Stomach smooth muscle (tissue), 2 donors: ENCODE results near the gene MIOS.

Experiments used
- H3K27ac ChIP-seq: one replicate; pipeline ENCODE4 v1.7.0; 2013; ENCODE audit warnings: mild to moderate bottlenecking, low read length, inconsistent platforms
- H3K27me3 ChIP-seq, 2 donors: one replicate each; pipeline ENCODE4 v1.7.0; 2013; ENCODE audit warnings: low read length in 2 of 2; ENCODE audit not compliant: insufficient read depth in 2 of 2, control insufficient read depth in 1 of 2
- H3K36me3 ChIP-seq, 2 donors: one replicate each; pipeline ENCODE4 v1.7.0; 2013; ENCODE audit warnings: low read length in 2 of 2; ENCODE audit not compliant: control insufficient read depth in 2 of 2, insufficient read depth in 2 of 2
- H3K4me1 ChIP-seq: one replicate; pipeline ENCODE4 v1.7.0; 2013; ENCODE audit warnings: low read length; ENCODE audit not compliant: control insufficient read depth, insufficient read depth
- H3K4me3 ChIP-seq, 2 donors: one replicate each; pipeline ENCODE4 v1.7.0; 2013; ENCODE audit warnings: low read length in 2 of 2
- H3K9ac ChIP-seq, 2 donors: one replicate each; pipeline ENCODE4 v1.7.0; 2013; ENCODE audit warnings: low read length in 2 of 2, mild to moderate bottlenecking in 1 of 2
- H3K9me3 ChIP-seq, 2 donors: one replicate each; pipeline ENCODE4 v1.7.0; 2013; ENCODE audit warnings: low read length in 2 of 2; ENCODE audit not compliant: control insufficient read depth in 2 of 2
- donor health status: healthy.
- donor health status: Pancreatic carcinoma.

The MIOS gene

GRCh38 chr7:7618410-7618809 lies 51.7 kb downstream of the MIOS start:
- no peaks in the 10 kb centered on the region for H3K36me3 ChIP-seq
- no peaks in the 10 kb centered on the region for H3K9me3 ChIP-seq
- no peaks in the 10 kb centered on the region for H3K4me1 ChIP-seq
- no peak overlapping the region for H3K27ac ChIP-seq
- H3K9ac ChIP-seq = no peak overlapping the region
- no peak overlapping the region for H3K4me3 ChIP-seq
- no peaks in the 10 kb centered on the region for H3K27me3 ChIP-seq

- Histone ChIP-seq H3K4me1 (no peaks in the 10 kb centered on the region), H3K9ac (no peak overlapping the region), H3K27ac (no peak overlapping the region), H3K36me3 (no peaks in the 10 kb centered on the region), H3K9me3 (no peaks in the 10 kb centered on the region), H3K4me3 (no peak overlapping the region), H3K27me3 (no peaks in the 10 kb centered on the region)
Observed at GRCh38 chr7:7620236-7620635, 53.6 kb downstream of the MIOS start.

- Histone ChIP-seq H3K9me3 (no peaks in the 10 kb centered on the region), H3K9ac (no peak overlapping the region), H3K27ac (no peak overlapping the region), H3K4me1 (no peaks in the 10 kb centered on the region), H3K27me3 (no peaks in the 10 kb centered on the region), H3K36me3 (no peaks in the 10 kb centered on the region), H3K4me3 (no peak overlapping the region)
Observed at GRCh38 chr7:7620644-7621210, 54.0 kb downstream of the MIOS start.

- H3K27ac ChIP-seq = no peak overlapping the region
- peaks cover 0 to 2% of the 10 kb centered on the region in 2 donors for H3K9me3 ChIP-seq
- no peaks in the 10 kb centered on the region for H3K27me3 ChIP-seq
- no peaks in the 10 kb centered on the region for H3K36me3 ChIP-seq
- H3K4me3 ChIP-seq = no peak overlapping the region
- H3K9ac ChIP-seq = no peak overlapping the region
- H3K4me1 ChIP-seq = no peaks in the 10 kb centered on the region
Observed at GRCh38 chr7:7628476-7628875, 61.8 kb downstream of the MIOS start.

- H3K9ac ChIP-seq = no peak overlapping the region
- H3K4me3 ChIP-seq = no peak overlapping the region
- H3K36me3 ChIP-seq = no peaks in the 10 kb centered on the region
- H3K4me1 ChIP-seq = no peaks in the 10 kb centered on the region
- H3K27ac ChIP-seq = no peak overlapping the region
- H3K27me3 ChIP-seq = no peaks in the 10 kb centered on the region
- H3K9me3 ChIP-seq = peaks cover 0 to 2% of the 10 kb centered on the region in 2 donors
Observed at GRCh38 chr7:7630626-7631329, 64.1 kb downstream of the MIOS start.

GRCh38 chr7:7639421-7639820 lies 72.7 kb downstream of the MIOS start:
- no peaks in the 10 kb centered on the region for H3K36me3 ChIP-seq
- H3K9me3 ChIP-seq = no peaks in the 10 kb centered on the region
- peak overlapping the region in 1 of 2 donors; percentile 81 for H3K9ac ChIP-seq
- H3K27me3 ChIP-seq = no peaks in the 10 kb centered on the region
- H3K4me3 ChIP-seq = peak overlapping the region; percentile 96 to 97
- no peak overlapping the region for H3K27ac ChIP-seq
- no peaks in the 10 kb centered on the region for H3K4me1 ChIP-seq

GRCh38 chr7:7639847-7640220 lies 73.2 kb downstream of the MIOS start:
- peak overlapping the region; percentile 74 to 81 for H3K9ac ChIP-seq
- no peaks in the 10 kb centered on the region for H3K4me1 ChIP-seq
- H3K27me3 ChIP-seq = no peaks in the 10 kb centered on the region
- H3K27ac ChIP-seq = peak overlapping the region; percentile 80
- peak overlapping the region; percentile 96 to 97 for H3K4me3 ChIP-seq
- no peaks in the 10 kb centered on the region for H3K36me3 ChIP-seq
- no peaks in the 10 kb centered on the region for H3K9me3 ChIP-seq

- H3K4me1 ChIP-seq = no peaks in the 10 kb centered on the region
- H3K4me3 ChIP-seq = peak within 1 kb of the TSS; percentile 96 to 97
- no peaks in the 10 kb centered on the region for H3K27me3 ChIP-seq
- H3K36me3 ChIP-seq = no peaks in the 10 kb centered on the region
- no peaks in the 10 kb centered on the region for H3K9me3 ChIP-seq
- peak within 1 kb of the TSS; percentile 80 for H3K27ac ChIP-seq
- peak within 1 kb of the TSS; percentile 85 to 90 for H3K9ac ChIP-seq
Observed at GRCh38 chr7:7640221-7641128, 73.8 kb downstream of the MIOS start, which contains the start of gene UMAD1. UMAD1 (plus strand) TSS chr7:7640752; CDS start chr7:7673372, 32,620 bp downstream.

- Histone ChIP-seq H3K4me3 (peak overlapping the region; percentile 96 to 97), H3K36me3 (no peaks in the 10 kb centered on the region), H3K27ac (peak overlapping the region; percentile 80), H3K9me3 (no peaks in the 10 kb centered on the region), H3K9ac (peak overlapping the region; percentile 85 to 90), H3K27me3 (no peaks in the 10 kb centered on the region), H3K4me1 (no peaks in the 10 kb centered on the region)
Observed at GRCh38 chr7:7641129-7641663, 74.5 kb downstream of the MIOS start.

GRCh38 chr7:7642081-7642480 lies 75.4 kb downstream of the MIOS start:
- Histone ChIP-seq H3K4me3 (peak overlapping the region in 1 of 2 donors; percentile 97), H3K4me1 (no peaks in the 10 kb centered on the region), H3K9ac (no peak overlapping the region), H3K27ac (no peak overlapping the region), H3K36me3 (no peaks in the 10 kb centered on the region), H3K9me3 (no peaks in the 10 kb centered on the region), H3K27me3 (no peaks in the 10 kb centered on the region)
